Stomach smooth muscle (tissue), 2 donors: ENCODE measurements around the gene SERPINB10.

ENCODE experiments used
- H3K27ac ChIP-seq: one replicate; pipeline ENCODE4 v1.7.0; 2013; ENCODE audit warnings: mild to moderate bottlenecking, low read length, inconsistent platforms
- H3K27me3 ChIP-seq, 2 donors: one replicate each; pipeline ENCODE4 v1.7.0; 2013; ENCODE audit warnings: low read length in 2 of 2; ENCODE audit not compliant: insufficient read depth in 2 of 2, control insufficient read depth in 1 of 2
- H3K36me3 ChIP-seq, 2 donors: one replicate each; pipeline ENCODE4 v1.7.0; 2013; ENCODE audit warnings: low read length in 2 of 2; ENCODE audit not compliant: control insufficient read depth in 2 of 2, insufficient read depth in 2 of 2
- H3K4me1 ChIP-seq: one replicate; pipeline ENCODE4 v1.7.0; 2013; ENCODE audit warnings: low read length; ENCODE audit not compliant: control insufficient read depth, insufficient read depth
- H3K4me3 ChIP-seq, 2 donors: one replicate each; pipeline ENCODE4 v1.7.0; 2013; ENCODE audit warnings: low read length in 2 of 2
- H3K9ac ChIP-seq, 2 donors: one replicate each; pipeline ENCODE4 v1.7.0; 2013; ENCODE audit warnings: low read length in 2 of 2, mild to moderate bottlenecking in 1 of 2
- H3K9me3 ChIP-seq, 2 donors: one replicate each; pipeline ENCODE4 v1.7.0; 2013; ENCODE audit warnings: low read length in 2 of 2; ENCODE audit not compliant: control insufficient read depth in 2 of 2
- donor health status: healthy.
- donor health status: Pancreatic carcinoma.

The SERPINB10 gene

GRCh38 chr18:63980896-63981460 is 73.2 kb downstream of the SERPINB10 start:
- H3K36me3 ChIP-seq = peaks cover 4 to 9% of the 10 kb centered on the region in 2 donors
- H3K4me1 ChIP-seq = peaks cover 5% of the 10 kb centered on the region
- no peak overlapping the region for H3K4me3 ChIP-seq
- H3K9ac ChIP-seq = no peak overlapping the region
- no peaks in the 10 kb centered on the region for H3K9me3 ChIP-seq
- no peak overlapping the region for H3K27ac ChIP-seq
- H3K27me3 ChIP-seq = no peaks in the 10 kb centered on the region

- H3K36me3 ChIP-seq = peaks cover 4 to 9% of the 10 kb centered on the region in 2 donors
- H3K27ac ChIP-seq = no peak overlapping the region
- H3K27me3 ChIP-seq = no peaks in the 10 kb centered on the region
- no peak overlapping the region for H3K9ac ChIP-seq
- H3K4me3 ChIP-seq = no peak overlapping the region
- H3K4me1 ChIP-seq = peaks cover 5% of the 10 kb centered on the region
- H3K9me3 ChIP-seq = no peaks in the 10 kb centered on the region
Observed at GRCh38 chr18:63981719-63982118, 74.0 kb downstream of the SERPINB10 start.

- Histone ChIP-seq H3K4me3 (no peak overlapping the region), H3K27ac (no peak overlapping the region), H3K4me1 (peaks cover 5% of the 10 kb centered on the region), H3K9ac (no peak overlapping the region), H3K9me3 (no peaks in the 10 kb centered on the region), H3K36me3 (peaks cover 4 to 9% of the 10 kb centered on the region in 2 donors), H3K27me3 (no peaks in the 10 kb centered on the region)
Observed at GRCh38 chr18:63982361-63982760, 74.6 kb downstream of the SERPINB10 start.
